Activated T-cell treated with anti-CD3 and anti-CD28 coated beads for 24 hours (primary cell): ENCODE measurements around the gene AKNAD1.
"Not testable (repeated sequence)": the region's sequence is repeated elsewhere in the genome, so short reads cannot be mapped to it uniquely, and the experiment has no call there.

Source experiments
- DNase-seq: peaks from one replicate; pipeline ENCODE4 v3.0.0-alpha.2; 2020; ENCODE audit warnings: low read depth

Gene AKNAD1

GRCh38 chr1:108785264-108785663 lies 71.6 kb downstream of the AKNAD1 start:
- no peak for DNase-seq

- not testable (repeated sequence) for DNase-seq
Measured at GRCh38 chr1:108781575-108781944, 75.3 kb downstream of the AKNAD1 start.

DNA sequence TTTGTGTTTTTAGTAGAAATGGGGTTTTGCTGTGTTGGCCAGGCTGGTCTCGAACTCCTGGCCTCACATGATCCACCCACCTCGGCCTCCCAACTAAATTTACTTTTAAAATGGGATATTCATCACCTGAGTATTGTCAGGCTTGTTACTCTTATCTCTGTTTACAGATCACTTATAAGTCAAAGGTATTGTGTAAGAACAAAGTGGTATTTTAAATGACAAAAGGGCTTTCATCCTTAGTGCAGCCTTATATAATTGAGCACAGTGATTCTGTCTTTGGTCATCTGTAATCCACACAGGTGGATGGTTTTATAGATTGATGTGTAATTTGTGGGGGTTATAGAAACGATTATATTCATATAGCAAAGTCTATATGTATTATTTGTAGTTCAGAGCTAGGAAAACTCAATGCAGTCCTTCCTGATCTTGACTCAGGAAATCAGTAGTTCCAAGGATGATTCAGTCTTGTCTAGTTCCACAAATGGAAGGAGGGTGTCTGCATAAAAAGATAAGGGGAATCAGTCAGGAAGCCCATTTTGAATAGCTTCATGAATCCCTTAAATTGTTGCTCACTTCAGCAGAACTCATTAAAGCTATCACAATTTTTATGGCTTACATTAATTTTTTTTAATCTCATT lies 75.8 kb downstream of the AKNAD1 start:
- DNase-seq = no peak

GRCh38 chr1:108779455-108779854 lies 77.4 kb downstream of the AKNAD1 start:
- DNase-seq = no peak

- DNase-seq = no peak
Measured at GRCh38 chr1:108777839-108778238, 79.1 kb downstream of the AKNAD1 start.

DNA sequence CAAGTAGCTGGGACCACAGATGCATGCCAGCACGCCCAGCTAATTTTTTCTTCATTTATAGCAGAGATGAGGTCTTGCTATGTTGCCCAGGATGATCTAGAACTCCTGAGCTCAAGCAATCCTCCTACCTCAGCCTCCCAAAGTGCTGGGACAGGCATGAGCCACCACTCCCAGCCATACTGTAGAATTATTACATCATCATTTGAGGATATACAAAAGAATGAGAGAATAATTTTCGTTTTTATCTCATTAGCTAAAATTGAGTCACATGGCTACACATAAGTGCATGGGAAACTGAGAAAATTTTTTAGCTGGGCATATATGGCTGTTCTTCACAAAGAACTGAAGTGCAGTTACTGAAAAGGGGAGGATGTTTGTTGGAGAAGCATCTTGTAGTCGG lies 89.2 kb downstream of the AKNAD1 start:
- DNase-seq = no peak

DNA sequence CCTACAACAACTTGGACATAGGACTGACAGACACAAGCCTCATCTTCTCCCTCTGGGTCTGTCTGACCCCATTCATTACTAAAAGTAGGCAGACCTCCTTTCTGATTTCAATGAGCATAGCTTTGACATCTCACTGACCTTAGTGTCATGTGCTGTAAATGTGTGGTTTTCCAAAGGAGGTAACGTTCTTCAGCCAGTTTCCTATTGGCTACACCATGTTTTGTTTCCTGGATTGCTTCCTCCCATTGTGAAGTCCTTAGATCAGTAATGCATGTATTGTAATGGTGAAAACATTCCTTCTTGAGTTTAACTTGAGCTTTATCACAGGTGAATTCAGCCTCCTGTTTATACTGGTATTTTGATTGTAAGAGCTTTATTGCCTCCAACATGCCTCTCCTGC lies 89.8 kb downstream of the AKNAD1 start:
- DNase-seq = no peak
